Esophagus squamous epithelium (tissue), 4 donors: ENCODE results near the gene PRELID2.

Experiments
- CTCF ChIP-seq, 6 experiments: fragments of 450-650 bp in 4 of 6; fragments of 200-600 bp in 2 of 6; sonication (generic) in 2 of 6; IDR thresholded peaks; one replicate each; pipeline ENCODE4 v1.5.1; 2016 to 2019; ENCODE audit warnings: antibody characterized with exemption in 6 of 6, mild to moderate bottlenecking in 4 of 6, moderate library complexity in 4 of 6
- POLR2A ChIP-seq, 4 donors: fragments of 450-650 bp; IDR thresholded peaks; one replicate each; pipeline ENCODE4 v1.6.1; 2017; ENCODE audit warnings: antibody characterized with exemption in 4 of 4, mild to moderate bottlenecking in 4 of 4, moderate library complexity in 3 of 4

- no peak for TF ChIP-seq POLR2A (IDR thresholded peaks at IDR 0.05)
- TF ChIP-seq CTCF (IDR thresholded peaks at IDR 0.05), result peak in 2 of 6 experiments; percentile 23 to 50
These were observed 23.1 kb downstream of the PRELID2 start for GRCh38 chr5:145811834-145812625.
